A549 (cell line): ENCODE results near the gene EPN3.

Source experiments
- CTCF ChIP-seq: fragments of >200 bp; sonication (Bioruptor Twin); formaldehyde crosslinking; IDR thresholded peaks from 3 replicates; pipeline ENCODE4 v1.5.1; 2016
- JUN ChIP-seq, 2 experiments: fragments of >200 bp; sonication (Bioruptor Twin); formaldehyde crosslinking; IDR thresholded peaks; 2 replicates in 1 of 2; 3 replicates in 1 of 2; pipeline ENCODE4 v1.6.1; 2016 to 2017
- MYC ChIP-seq: IDR thresholded peaks from 2 replicates; pipeline ENCODE4 v1.6.1; 2012; ENCODE audit warnings: mild to moderate bottlenecking, inconsistent platforms, low read length, improper control_type of control experiment, borderline replicate concordance
- PHF8 ChIP-seq: fragments of 200-600 bp; sonication (generic); IDR thresholded peaks from 2 replicates; pipeline ENCODE4 v1.6.1; 2016; ENCODE audit warnings: low read depth, mild to moderate bottlenecking, antibody characterized with exemption, moderate library complexity, borderline replicate concordance
- POLR2A ChIP-seq: IDR thresholded peaks from 2 replicates; pipeline ENCODE4 v1.6.1; 2012; ENCODE audit warnings: mild to moderate bottlenecking, low read length
- POLR2AphosphoS2 ChIP-seq: conservative IDR thresholded peaks from 2 replicates; pipeline ENCODE4 v1.6.1; 2012; ENCODE audit warnings: low read length, improper control_type of control experiment, inconsistent platforms
- RARB ChIP-seq: fragments of 250-450 bp; sonication (Bioruptor Pico); IDR thresholded peaks from 2 replicates; pipeline ENCODE4 v1.8.0; 2021; ENCODE audit warnings: mild to moderate bottlenecking, moderate library complexity
- RCOR1 ChIP-seq: fragments of 150-350 bp; IDR thresholded peaks from 2 replicates; pipeline ENCODE4 v1.6.1; 2014; ENCODE audit warnings: antibody characterized with exemption, low read length, low read depth
- REST ChIP-seq: fragments of 200-600 bp; sonication (generic); IDR thresholded peaks from 2 replicates; pipeline ENCODE4 v1.6.1; 2016; ENCODE audit warnings: antibody characterized with exemption, mild to moderate bottlenecking, moderate library complexity
- RNF2 ChIP-seq: fragments of 200-600 bp; sonication (generic); IDR thresholded peaks from 2 replicates; pipeline ENCODE4 v1.6.1; 2016; ENCODE audit warnings: low read depth, mild to moderate bottlenecking, antibody characterized with exemption, moderate library complexity, borderline replicate concordance
- SMC3 ChIP-seq: fragments of >200 bp; sonication (Bioruptor Twin); formaldehyde crosslinking; IDR thresholded peaks from 3 replicates; pipeline ENCODE4 v1.6.1; 2018; ENCODE audit warnings: inconsistent platforms

GRCh38 chr17:50578173-50578572 is 45.6 kb downstream of the EPN3 start:
- TF ChIP-seq JUN (IDR thresholded peaks at IDR 0.05) = no peak
- TF ChIP-seq CTCF = no peak
- no peak for TF ChIP-seq RCOR1
- no peak for TF ChIP-seq SMC3
- no peak for TF ChIP-seq REST
- no peak for TF ChIP-seq POLR2A
- TF ChIP-seq RNF2 = no peak
- no peak for TF ChIP-seq RARB (CRISPR knock-in tag)
- TF ChIP-seq PHF8 = no peak
- TF ChIP-seq MYC = no peak
- TF ChIP-seq POLR2AphosphoS2 = no peak
